GM19468 (cell line): ENCODE results near the gene TMEM74B.

Source experiments
- ATAC-seq: cut with Tn5 transposase; IDR thresholded peaks from one replicate; pipeline ENCODE4 v1.9.1; 2021; ENCODE audit warnings: mild to moderate bottlenecking, moderate library complexity, moderate number of reproducible peaks; ENCODE audit not compliant: unreplicated experiment; ENCODE audit errors: extremely low read depth

TMEM74B gene

GRCh38 chr20:1206366-1207148 is 21.8 kb upstream of the TMEM74B start:
- no peak for ATAC-seq

DNA sequence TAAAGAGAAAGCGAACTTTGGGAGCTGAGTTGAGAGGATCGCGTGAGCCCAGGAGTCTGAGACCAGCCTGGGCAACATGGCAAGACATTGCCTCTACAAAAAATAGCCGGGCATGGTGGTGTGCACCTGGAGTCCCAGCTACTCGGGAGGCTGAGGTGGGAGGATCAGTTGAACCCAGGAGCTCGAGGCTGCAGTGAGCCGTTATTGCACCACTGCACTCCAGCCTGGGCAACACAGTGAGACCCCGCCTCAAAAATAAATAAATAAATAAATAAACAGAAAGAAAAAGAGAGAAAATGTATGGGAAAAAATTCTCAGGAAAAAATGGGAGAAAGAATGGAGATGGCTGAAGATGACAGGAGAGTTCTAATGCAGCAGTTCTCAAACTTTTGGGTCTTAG is 21.0 kb upstream of the TMEM74B start:
- ATAC-seq = no peak

GRCh38 chr20:1204576-1204975 is 19.8 kb upstream of the TMEM74B start:
- ATAC-seq = no peak

- no peak for ATAC-seq
Observed at GRCh38 chr20:1204113-1204512, 19.3 kb upstream of the TMEM74B start.

DNA sequence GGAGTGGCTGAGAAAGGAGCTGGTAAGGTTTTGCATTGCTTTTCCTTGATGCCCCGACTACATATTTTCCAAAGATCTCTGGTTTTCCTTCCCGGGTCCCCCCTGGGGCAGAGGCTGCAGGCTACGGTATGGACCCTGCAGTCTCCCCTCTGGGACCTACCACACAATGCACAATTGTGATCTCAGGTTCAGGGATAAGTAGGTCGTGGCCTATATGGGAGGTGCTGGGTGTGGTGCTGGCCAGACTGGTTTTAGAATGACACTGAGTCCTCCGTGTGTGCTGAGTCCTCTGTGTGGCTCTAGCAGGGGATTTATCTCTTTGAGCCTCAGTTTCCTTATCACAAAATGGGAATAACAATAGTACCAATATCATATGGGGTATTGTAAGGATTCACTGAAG is 18.8 kb upstream of the TMEM74B start:
- no peak for ATAC-seq

GRCh38 chr20:1202762-1203504 is 18.2 kb upstream of the TMEM74B start, which contains the start of gene C20orf202:
Gene C20orf202 (plus strand): TSS chr20:1203454. CDS start chr20:1203586, 132 bp downstream.
- ATAC-seq = no peak

DNA sequence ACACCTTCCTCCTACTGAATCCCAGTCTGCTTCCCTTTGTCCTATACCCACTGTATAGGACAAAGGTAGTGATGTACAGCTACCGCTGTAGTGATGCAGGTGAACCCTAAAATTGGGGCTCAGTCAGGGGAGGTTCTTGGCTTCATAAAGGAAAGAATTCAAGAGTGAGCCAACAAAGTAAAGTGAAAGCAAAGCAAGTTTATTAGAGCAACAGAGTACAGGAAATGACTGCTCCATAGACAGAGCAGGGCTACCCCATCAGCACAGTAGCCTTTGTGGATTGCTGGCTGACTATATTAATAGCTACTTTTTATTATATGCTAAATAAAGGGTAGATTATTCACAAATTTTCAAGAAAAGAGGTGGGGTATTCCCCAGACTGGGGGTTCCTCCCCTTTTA is 15.2 kb upstream of the TMEM74B start:
- no peak for ATAC-seq

DNA sequence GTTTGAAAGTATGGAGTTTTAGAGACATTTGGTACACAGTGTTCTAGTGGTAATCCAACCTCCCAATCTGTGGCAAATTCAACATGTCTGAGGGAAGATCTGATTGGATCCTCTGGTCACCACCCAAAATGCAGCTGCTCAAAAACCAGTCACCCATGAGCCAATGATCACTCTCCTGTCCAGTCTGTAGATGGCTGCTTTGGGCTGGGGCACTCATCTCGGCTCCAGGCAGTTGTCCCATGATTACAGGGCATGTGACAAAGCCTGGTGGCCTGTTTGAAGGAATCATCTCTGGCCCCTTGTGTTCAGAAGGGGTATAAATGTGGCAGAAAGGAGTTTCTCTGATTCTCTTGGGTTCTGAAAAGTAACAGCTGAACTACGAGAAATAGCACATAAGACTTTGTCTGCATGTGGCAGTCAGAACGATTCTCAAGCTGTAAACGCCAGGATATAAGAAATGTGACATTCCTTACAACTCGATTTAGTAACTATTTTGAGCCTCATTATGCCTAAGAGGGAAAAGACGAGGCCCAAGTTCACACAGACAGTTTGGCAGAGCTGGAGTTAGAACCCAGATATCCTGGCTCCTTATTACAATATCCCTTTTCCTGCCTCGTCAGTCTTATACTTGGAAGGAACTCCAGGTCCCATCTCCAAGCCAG is 14.6 kb upstream of the TMEM74B start:
- ATAC-seq = no peak

- ATAC-seq = no peak
Observed at GRCh38 chr20:1198751-1199150, 14.0 kb upstream of the TMEM74B start.

DNA sequence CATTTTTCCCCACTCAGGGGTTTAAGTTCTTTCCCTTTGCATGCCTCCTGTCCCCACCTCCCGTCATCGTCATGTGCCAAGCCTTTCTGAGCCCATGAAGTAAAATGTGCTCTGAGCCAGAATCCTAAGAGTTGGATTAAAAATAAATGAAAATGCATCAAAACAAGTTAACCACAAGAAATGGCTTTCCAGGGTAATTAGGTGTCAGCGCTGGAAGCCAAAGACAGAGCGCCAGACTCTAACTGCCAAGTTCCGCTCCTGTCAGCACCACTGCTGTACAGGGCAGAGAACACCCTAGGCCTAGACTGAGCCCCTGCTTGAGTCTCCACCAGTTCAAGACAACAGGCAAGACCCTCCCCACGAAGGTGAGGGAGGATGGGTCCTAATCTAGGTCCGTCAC is 13.0 kb upstream of the TMEM74B start:
- no peak for ATAC-seq

GRCh38 chr20:1196634-1197033 is 11.9 kb upstream of the TMEM74B start:
- no peak for ATAC-seq

DNA sequence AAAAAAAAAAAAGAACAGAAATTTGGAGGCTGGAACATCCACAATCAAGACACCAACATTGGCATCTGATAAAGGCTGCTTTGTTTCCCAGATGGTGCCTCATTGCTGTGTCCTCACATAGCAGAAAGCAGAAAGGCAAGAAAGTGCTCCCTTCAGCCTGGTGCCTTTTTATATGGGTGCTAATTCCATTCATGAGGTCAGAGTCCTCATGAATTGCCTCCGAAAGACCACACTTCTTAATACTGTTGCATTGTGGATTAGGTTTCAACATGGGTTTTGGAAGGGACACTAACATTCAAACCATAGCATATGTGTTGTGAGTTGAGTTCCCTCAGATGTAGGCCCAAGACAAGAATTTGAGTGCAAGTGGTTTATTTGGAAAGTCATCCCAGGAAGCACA is 10.4 kb upstream of the TMEM74B start:
- ATAC-seq = no peak

- ATAC-seq = no peak
Observed at GRCh38 chr20:1191299-1191698, 6.5 kb upstream of the TMEM74B start.

GRCh38 chr20:1190847-1191246 is 6.1 kb upstream of the TMEM74B start:
- no peak for ATAC-seq

DNA sequence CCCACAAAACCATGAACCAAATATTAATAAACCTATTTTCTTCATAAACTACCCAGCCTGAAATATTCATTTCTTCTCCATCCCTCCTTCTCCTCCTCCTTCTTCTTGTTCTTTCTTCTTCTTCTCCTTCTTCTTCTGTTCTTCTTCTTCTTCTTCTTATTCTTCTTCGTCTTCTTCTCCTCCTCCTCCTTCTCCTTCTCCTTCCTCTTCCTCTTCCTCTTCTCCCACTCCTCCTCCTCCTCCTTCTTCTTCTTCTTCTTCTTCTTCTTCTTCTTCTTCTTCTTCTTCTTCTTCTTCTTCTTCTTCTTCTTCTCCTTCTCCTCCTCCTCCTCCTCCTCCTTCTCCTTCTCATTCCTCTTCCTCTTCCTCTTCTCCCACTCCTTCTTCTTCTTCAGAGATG is 5.0 kb upstream of the TMEM74B start:
- ATAC-seq = no peak

DNA sequence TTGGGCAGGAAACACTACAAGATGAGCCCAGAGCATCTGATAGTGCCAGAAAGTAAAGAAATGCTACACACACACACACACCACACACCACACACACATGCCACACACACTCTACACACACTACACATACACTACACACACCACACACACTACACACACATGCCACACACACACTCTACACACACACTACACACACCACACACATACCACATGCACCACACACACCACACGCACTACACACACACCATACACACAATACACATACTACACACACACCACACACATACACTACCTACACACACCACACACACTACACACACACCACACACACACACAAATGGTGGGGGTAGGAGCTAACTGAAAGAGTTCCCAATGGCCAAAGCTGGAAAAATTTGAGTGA is 3.6 kb upstream of the TMEM74B start:
- no peak for ATAC-seq

GRCh38 chr20:1187605-1188171 is 2.9 kb upstream of the TMEM74B start:
- no peak for ATAC-seq

GRCh38 chr20:1186367-1186991 is 1.7 kb upstream of the TMEM74B start:
- no peak for ATAC-seq

DNA sequence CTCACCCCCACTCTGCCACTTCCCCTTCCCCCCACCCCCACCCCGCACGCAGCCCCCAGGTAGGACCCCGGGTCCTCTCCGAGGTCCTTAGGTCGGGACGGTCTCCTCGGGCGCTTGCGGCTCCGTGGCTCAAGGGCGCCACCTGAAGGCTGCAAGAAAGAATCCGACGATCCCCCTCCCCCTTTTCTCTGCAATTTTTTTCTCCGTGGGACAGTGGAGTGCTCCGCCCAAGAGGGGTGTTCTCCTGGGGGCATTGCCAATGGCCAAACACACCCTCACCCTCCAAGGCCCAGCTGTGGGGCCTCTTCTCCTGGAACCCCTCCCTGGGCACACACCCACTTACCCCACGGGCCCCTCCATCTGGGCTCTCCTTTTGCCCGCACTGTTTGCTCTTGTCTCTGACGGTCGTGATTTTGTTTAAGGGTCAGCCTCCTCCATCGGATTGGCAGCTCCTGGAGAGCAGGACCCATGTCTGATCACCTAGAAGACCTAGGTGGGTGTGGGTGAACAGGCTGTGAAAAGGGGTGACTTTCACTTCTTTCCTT is 1.1 kb upstream of the TMEM74B start:
- ATAC-seq = no peak

DNA sequence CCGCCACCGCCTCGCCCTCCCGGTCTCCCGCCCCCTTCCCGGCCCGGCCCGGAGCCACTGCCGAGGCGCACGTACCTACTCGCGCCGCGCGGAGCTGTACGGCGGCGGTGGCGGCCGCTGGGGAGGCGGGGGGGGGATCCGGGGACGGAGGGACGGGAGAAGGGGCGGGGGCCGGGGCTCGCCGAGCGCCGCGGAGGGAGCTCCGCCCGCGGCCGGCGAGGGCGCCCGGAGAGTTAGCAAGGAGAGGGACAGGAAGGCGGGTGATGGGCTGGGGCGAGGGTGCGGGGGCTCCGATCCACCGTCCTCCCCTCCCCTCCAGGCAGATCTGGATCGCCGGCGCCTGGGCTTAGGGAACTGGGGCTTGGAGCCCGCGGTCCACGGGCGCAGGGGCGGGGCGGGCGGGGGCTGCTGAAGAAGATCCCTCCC is 548 bp upstream of the TMEM74B start:
- no peak for ATAC-seq
